ENCODE data around the gene UBR3. TPM values are rescaled to one million over a fixed set of nuclear protein-coding genes. Genes with fewer than 3 reads are reported as not detected.
"Not testable (repeated sequence)": the region's sequence is repeated elsewhere in the genome, so short reads cannot be mapped to it uniquely, and the experiment has no call there.

The UBR3 gene
- total RNA-seq, 6 experiments from 2014 or later, result 30.1 to 46.3 (median 40.5) TPM

- Mint-ChIP-seq H3K27ac (no peak overlapping the region), H3K27me3 (ENCODE audit: insufficient read depth) (peaks cover 4% of the 10 kb centered on the region), H3K36me3 (ENCODE audit: low read depth) (no peaks in the 10 kb centered on the region), H3K4me3 (no peak overlapping the region), H3K4me1 (ENCODE audit: low read depth) (peaks cover 14% of the 10 kb centered on the region), H3K9me3 (peaks cover 8% of the 10 kb centered on the region)
- no peak for DNase-seq
- no peak for TF ChIP-seq CTCF (IDR thresholded peaks at IDR 0.05)
Observed at GRCh38 chr2:170118641-170119040, 291.4 kb downstream of the UBR3 start.

GRCh38 chr2:170119326-170119725 lies 292.1 kb downstream of the UBR3 start:
- peaks cover 16% of the 10 kb centered on the region for H3K4me1 Mint-ChIP-seq (ENCODE audit: low read depth)
- H3K9me3 Mint-ChIP-seq; H3K27ac Mint-ChIP-seq; H3K4me3 Mint-ChIP-seq; H3K27me3 Mint-ChIP-seq (ENCODE audit: insufficient read depth); DNase-seq; H3K36me3 Mint-ChIP-seq (ENCODE audit: low read depth): not testable (repeated sequence)

- H3K27me3 Mint-ChIP-seq (ENCODE audit: insufficient read depth), result no peaks in the 10 kb centered on the region; the same call in 1 of the 2 replicates
- H3K9me3 Mint-ChIP-seq, result peaks cover 15% of the 10 kb centered on the region; the same call in 1 of the 2 replicates
- no peaks in the 10 kb centered on the region for H3K36me3 Mint-ChIP-seq (ENCODE audit: low read depth)
- H3K27ac Mint-ChIP-seq, result no peak overlapping the region
- no peak for DNase-seq
- H3K4me1 Mint-ChIP-seq (ENCODE audit: low read depth), result peaks cover 16% of the 10 kb centered on the region
- H3K4me3 Mint-ChIP-seq, result no peak overlapping the region
- no peak for TF ChIP-seq CTCF (IDR thresholded peaks at IDR 0.05)
Observed at GRCh38 chr2:170121689-170122088, 294.4 kb downstream of the UBR3 start.

- Mint-ChIP-seq H3K36me3 (ENCODE audit: low read depth) (no peaks in the 10 kb centered on the region), H3K9me3 (peaks cover 19% of the 10 kb centered on the region; the same call in 1 of the 2 replicates), H3K4me3 (no peak overlapping the region), H3K27ac (no peak overlapping the region), H3K4me1 (ENCODE audit: low read depth) (peaks cover 16% of the 10 kb centered on the region), H3K27me3 (ENCODE audit: insufficient read depth) (no peaks in the 10 kb centered on the region; the same call in 1 of the 2 replicates)
- DNase-seq, result peak; percentile 17
- TF ChIP-seq CTCF (IDR thresholded peaks at IDR 0.05), result no peak
Observed at GRCh38 chr2:170122883-170123547, 295.8 kb downstream of the UBR3 start.

- no peak overlapping the region for H3K27ac Mint-ChIP-seq
- DNase-seq, result no peak
- H3K36me3 Mint-ChIP-seq (ENCODE audit: low read depth), result no peaks in the 10 kb centered on the region
- no peak for TF ChIP-seq CTCF (IDR thresholded peaks at IDR 0.05)
- H3K4me3 Mint-ChIP-seq, result no peak overlapping the region
- peaks cover 16% of the 10 kb centered on the region for H3K4me1 Mint-ChIP-seq (ENCODE audit: low read depth)
- peaks cover 19% of the 10 kb centered on the region; the same call in 1 of the 2 replicates for H3K9me3 Mint-ChIP-seq
- H3K27me3 Mint-ChIP-seq (ENCODE audit: insufficient read depth), result no peaks in the 10 kb centered on the region
Observed at GRCh38 chr2:170123593-170123992, 296.3 kb downstream of the UBR3 start.

GRCh38 chr2:170126138-170126728 lies 299.0 kb downstream of the UBR3 start:
- not testable (repeated sequence) for H3K4me3 Mint-ChIP-seq; DNase-seq; H3K27ac Mint-ChIP-seq; H3K36me3 Mint-ChIP-seq (ENCODE audit: low read depth); H3K27me3 Mint-ChIP-seq (ENCODE audit: insufficient read depth)
- H3K4me1 Mint-ChIP-seq (ENCODE audit: low read depth), result peaks cover 16% of the 10 kb centered on the region
- H3K9me3 Mint-ChIP-seq, result peaks cover 24% of the 10 kb centered on the region; the same call in 1 of the 2 replicates

Other genes with a start within 250 kb of the UBR3 start
- gene PPIG, start 243.1 kb upstream of the UBR3 start, total RNA-seq (2021; fragmentation: NEBNext Ultra II Directional; extraction: Animal tissue kit (Norgen Biotek cat#: 25700)), result 10 to 100 TPM; 36.5 to 40.3 (median 38.3) TPM
- under 1 TPM in 4 of 6 experiments, not detected in 2; 0.10 to 0.19 (median 0.13) TPM for gene CFAP210, start 133.0 kb upstream of the UBR3 start, total RNA-seq (2021; fragmentation: NEBNext Ultra II Directional; extraction: Animal tissue kit (Norgen Biotek cat#: 25700))
- 1 to 10 TPM; 1.6 to 2.6 (median 2.0) TPM for gene PHOSPHO2, start 133.0 kb upstream of the UBR3 start, total RNA-seq (2021; fragmentation: NEBNext Ultra II Directional; extraction: Animal tissue kit (Norgen Biotek cat#: 25700))
- 1 to 10 TPM in 4 of 6 experiments, under 1 TPM in 2; 0.79 to 2.5 (median 1.3) TPM for gene KLHL23, start 93.6 kb upstream of the UBR3 start, total RNA-seq (2021; fragmentation: NEBNext Ultra II Directional; extraction: Animal tissue kit (Norgen Biotek cat#: 25700))
- gene SSB, start 28.6 kb upstream of the UBR3 start, total RNA-seq (2021; fragmentation: NEBNext Ultra II Directional; extraction: Animal tissue kit (Norgen Biotek cat#: 25700)), result 100 to 1,000 TPM; 141 to 176 (median 160) TPM
- gene METTL5, start 2.5 kb upstream of the UBR3 start, total RNA-seq (2021; fragmentation: NEBNext Ultra II Directional; extraction: Animal tissue kit (Norgen Biotek cat#: 25700)), result 10 to 100 TPM; 56.8 to 77.7 (median 65.7) TPM

Measured in HFFc6 (cell line).